PC-3 (cell line): ENCODE data around the gene CYP17A1. TPM values are rescaled to one million over a fixed set of nuclear protein-coding genes. Genes with fewer than 3 reads are reported as not detected.

Source experiments
- ATAC-seq: fragments of 200-7000 bp; cut with Tn5 transposase; 2 replicates; pipeline ENCODE4 v1.9.1; 2020; ENCODE audit warnings: mild to moderate bottlenecking, moderate library complexity
- BruUV-seq: library from RNA; stranded (reverse); fragments of 400-500 nt; replicated peaks from 2 replicates; lab custom pipeline; 2021; lab: Mats Ljungman, UMichigan
- CTCF ChIA-PET: fragments of 300-600 bp; sonication (Branson Sonifier 250); formaldehyde crosslinking; loops from one replicate; lab custom pipeline; 2022; ENCODE audit warnings: antibody characterized with exemption; lab: Charles Lee
- POLR2A ChIA-PET: fragments of 300-600 bp; sonication (Branson Sonifier 250); formaldehyde crosslinking; loops from one replicate; lab custom pipeline; 2022; ENCODE audit warnings: antibody characterized with exemption; ENCODE audit not compliant: unreplicated experiment; lab: Charles Lee
- DNase-seq: peaks from one replicate; pipeline ENCODE4 v3.0.0-alpha.2; 2015
- H2AFZ ChIP-seq: fragments of 300-600 bp; sonication (generic); 2 replicates; pipeline ENCODE4 v1.6.0; 2016; ENCODE audit warnings: antibody characterized with exemption, low read length
- H3F3A ChIP-seq: fragments of 300-600 bp; sonication (generic); one replicate; pipeline ENCODE4 v1.6.0; 2017; ENCODE audit warnings: antibody characterized with exemption, low read length, control low read depth, mild to moderate bottlenecking; ENCODE audit not compliant: unreplicated experiment
- H3K27ac ChIP-seq: fragments of 300-600 bp; sonication (generic); 2 replicates; pipeline ENCODE4 v1.5.1; 2016; ENCODE audit warnings: mild to moderate bottlenecking, low read length
- H3K27me3 ChIP-seq: fragments of 300-600 bp; sonication (generic); 2 replicates; pipeline ENCODE4 v1.6.1; 2016; ENCODE audit warnings: low read length, mixed read lengths
- H3K36me3 ChIP-seq: fragments of 300-600 bp; sonication (generic); 2 replicates; pipeline ENCODE4 v1.6.1; 2016; ENCODE audit warnings: low read depth, mixed run types, low read length, mixed read lengths
- H3K4me1 ChIP-seq: fragments of 300-600 bp; sonication (generic); 2 replicates; pipeline ENCODE4 v1.5.1; 2016; ENCODE audit warnings: low read length; ENCODE audit not compliant: insufficient read depth
- H3K4me2 ChIP-seq: fragments of 300-600 bp; sonication (generic); 2 replicates; pipeline ENCODE4 v1.6.0; 2016; ENCODE audit warnings: low read length
- H3K4me3 ChIP-seq: fragments of 300-600 bp; sonication (generic); 2 replicates; pipeline ENCODE4 v1.5.1; 2016; ENCODE audit warnings: mild to moderate bottlenecking, low read length, mixed read lengths
- H3K79me2 ChIP-seq: fragments of 300-600 bp; sonication (generic); 2 replicates; pipeline ENCODE4 v1.6.1; 2017; ENCODE audit warnings: low read length, mixed read lengths
- H3K9ac ChIP-seq: fragments of 300-600 bp; sonication (generic); 2 replicates; pipeline ENCODE4 v1.6.0; 2016; ENCODE audit warnings: mild to moderate bottlenecking, low read length
- H3K9me2 ChIP-seq: fragments of 300-600 bp; sonication (generic); replicated peaks from 2 replicates; pipeline ENCODE4 v1.6.1; 2016; ENCODE audit warnings: mixed run types, low read length, mixed read lengths
- H3K9me3 ChIP-seq: fragments of 300-600 bp; sonication (generic); 2 replicates; pipeline ENCODE4 v1.6.1; 2016; ENCODE audit warnings: low read length, mixed read lengths
- H4K20me1 ChIP-seq: fragments of 300-600 bp; sonication (generic); 2 replicates; pipeline ENCODE4 v1.6.1; 2016; ENCODE audit warnings: low read length, mixed read lengths
- CTCF ChIP-seq: fragments of 300-600 bp; sonication (generic); conservative IDR thresholded peaks from 2 replicates; pipeline ENCODE4 v1.5.1; 2017; ENCODE audit warnings: antibody characterized with exemption, low read depth, mild to moderate bottlenecking, low read length
- EZH2 ChIP-seq: fragments of 300-600 bp; sonication (generic); IDR thresholded peaks from one replicate; pipeline ENCODE4 v1.6.1; 2017; ENCODE audit warnings: antibody characterized with exemption, mild to moderate bottlenecking, low read length; ENCODE audit not compliant: unreplicated experiment
- EZH2phosphoT487 ChIP-seq: fragments of 300-600 bp; sonication (generic); IDR thresholded peaks from 2 replicates; pipeline ENCODE4 v1.6.1; 2018; ENCODE audit warnings: mild to moderate bottlenecking, antibody characterized with exemption, low read length, borderline replicate concordance
- intact Hi-C: fragments of 100-400 bp; cut with micrococcal nuclease; formaldehyde crosslinking; loops from 2 replicates; pipeline ENCODE4 v1.9.0; 2023
- total RNA-seq: library from RNA; depleted of rRNA; stranded (reverse); fragments of >200 nt; gene quantifications from 2 replicates; pipeline ENCODE4 v1.2.3, GENCODE V29; 2014

The CYP17A1 gene
- total RNA-seq, 1 experiment from 2014 or later = not detected

GRCh38 chr10:102813017-102813541 lies 24.1 kb downstream of the CYP17A1 start:
- no peak overlapping the region for H3K27ac ChIP-seq
- TF ChIP-seq EZH2 (no peak), EZH2phosphoT487 (no peak), CTCF (no peak)
- no peak for ATAC-seq
- BruUV-seq = no TSS peak
- H3K4me1 ChIP-seq = no peaks in the 10 kb centered on the region
- H3K9me2 ChIP-seq = no peaks in the 10 kb centered on the region
- no peak overlapping the region for H2AFZ ChIP-seq
- H3K36me3 ChIP-seq = no peaks in the 10 kb centered on the region
- H3F3A ChIP-seq = no peaks in the 10 kb centered on the region
- no peaks in the 10 kb centered on the region for H4K20me1 ChIP-seq
- no peak overlapping the region for H3K4me3 ChIP-seq
- no peak for DNase-seq
- H3K9ac ChIP-seq = no peak overlapping the region
- H3K4me2 ChIP-seq = no peak overlapping the region
- H3K9me3 ChIP-seq = no peaks in the 10 kb centered on the region
- no peaks in the 10 kb centered on the region for H3K27me3 ChIP-seq
- intact Hi-C loops = no loop called here
- CTCF ChIA-PET = no interaction called here
- H3K79me2 ChIP-seq = no peaks in the 10 kb centered on the region
- POLR2A ChIA-PET = no interaction called here

DNA sequence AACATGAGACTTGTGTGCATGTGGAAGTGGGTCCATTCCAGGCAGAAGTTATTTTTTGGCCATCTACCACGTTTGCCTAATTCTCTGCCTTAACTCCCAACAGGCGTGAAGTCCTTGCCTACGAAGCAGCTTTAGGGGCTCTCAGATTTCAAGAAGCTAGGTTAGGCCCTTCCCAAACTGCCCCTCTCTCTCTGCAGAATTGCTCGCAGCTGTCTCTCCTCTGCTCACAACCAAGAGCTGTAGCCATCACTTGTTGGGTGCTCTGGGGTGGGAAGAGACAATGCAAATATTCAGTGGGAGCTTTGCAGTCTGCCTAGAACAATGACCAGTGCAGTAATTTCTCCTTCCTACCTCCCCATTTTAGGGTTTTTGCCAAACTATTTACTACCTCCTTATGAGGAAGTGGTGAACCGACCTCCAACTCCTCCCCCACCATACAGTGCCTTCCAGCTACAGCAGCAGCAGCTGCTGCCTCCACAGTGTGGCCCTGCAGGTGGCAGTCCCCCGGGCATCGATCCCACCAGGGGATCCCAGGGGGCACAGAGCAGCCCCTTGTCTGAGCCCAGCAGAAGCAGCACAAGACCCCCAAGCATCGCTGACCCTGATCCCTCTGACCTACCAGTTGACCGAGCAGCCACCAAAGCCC lies 24.9 kb downstream of the CYP17A1 start:
- CTCF ChIA-PET = no interaction called here
- H2AFZ ChIP-seq = no peak overlapping the region

More for the DNA sequence above, 24.9 kb downstream of the CYP17A1 start:
- TF ChIP-seq EZH2 = no peak
- no peak for TF ChIP-seq EZH2phosphoT487
- TF ChIP-seq CTCF = no peak
- BruUV-seq = no TSS peak
- no peaks in the 10 kb centered on the region for H3K4me1 ChIP-seq
- H3K79me2 ChIP-seq = no peaks in the 10 kb centered on the region
- no peaks in the 10 kb centered on the region for H3K27me3 ChIP-seq
- H3F3A ChIP-seq = no peaks in the 10 kb centered on the region
- ATAC-seq = no peak
- H4K20me1 ChIP-seq = no peaks in the 10 kb centered on the region
- no peak overlapping the region for H3K4me2 ChIP-seq
- no peaks in the 10 kb centered on the region for H3K9me3 ChIP-seq
- intact Hi-C loops = no loop called here
- no peak overlapping the region for H3K9ac ChIP-seq
- no peak for DNase-seq
- no peak overlapping the region for H3K27ac ChIP-seq
- POLR2A ChIA-PET = no interaction called here
- H3K9me2 ChIP-seq = no peaks in the 10 kb centered on the region
- H3K4me3 ChIP-seq = no peak overlapping the region
- no peaks in the 10 kb centered on the region for H3K36me3 ChIP-seq
